ENCODE results near the gene LAMA2. TPM values are rescaled to one million over a fixed set of nuclear protein-coding genes. Genes with fewer than 3 reads are reported as not detected.

Gene LAMA2
- polyA plus RNA-seq, 1 donor from 2014 or later = 0.05 TPM

- H3K36me3 Mint-ChIP-seq = no peaks in the 10 kb centered on the region
- H3K4me1 Mint-ChIP-seq = no peaks in the 10 kb centered on the region
- no peak overlapping the region for H3K27ac Mint-ChIP-seq
- no peaks in the 10 kb centered on the region for H3K9me3 Mint-ChIP-seq
- H3K4me3 Mint-ChIP-seq = no peak overlapping the region
- peaks cover 5% of the 10 kb centered on the region for H3K27me3 Mint-ChIP-seq
Observed at GRCh38 chr6:129257196-129257595, 374.3 kb downstream of the LAMA2 start.

GRCh38 chr6:129262661-129263060, 379.7 kb downstream of the LAMA2 start:
- no peak overlapping the region for H3K27ac Mint-ChIP-seq
- H3K36me3 Mint-ChIP-seq = no peaks in the 10 kb centered on the region
- H3K27me3 Mint-ChIP-seq = no peaks in the 10 kb centered on the region
- no peaks in the 10 kb centered on the region for H3K4me1 Mint-ChIP-seq
- no peaks in the 10 kb centered on the region for H3K9me3 Mint-ChIP-seq
- no peak overlapping the region for H3K4me3 Mint-ChIP-seq

GRCh38 chr6:129263176-129263575, 380.2 kb downstream of the LAMA2 start:
- Mint-ChIP-seq H3K27me3 (no peaks in the 10 kb centered on the region), H3K36me3 (no peaks in the 10 kb centered on the region), H3K27ac (no peak overlapping the region)

GRCh38 chr6:129264480-129265045, 381.6 kb downstream of the LAMA2 start:
- no peaks in the 10 kb centered on the region for H3K4me1 Mint-ChIP-seq
- H3K4me3 Mint-ChIP-seq = no peak overlapping the region
- H3K9me3 Mint-ChIP-seq = no peaks in the 10 kb centered on the region
- no peaks in the 10 kb centered on the region for H3K27me3 Mint-ChIP-seq
- H3K36me3 Mint-ChIP-seq = no peaks in the 10 kb centered on the region
- H3K27ac Mint-ChIP-seq = no peak overlapping the region

More at GRCh38 chr6:129263176-129263575, 380.2 kb downstream of the LAMA2 start:
- H3K9me3 Mint-ChIP-seq = no peaks in the 10 kb centered on the region
- H3K4me3 Mint-ChIP-seq = no peak overlapping the region
- H3K4me1 Mint-ChIP-seq = no peaks in the 10 kb centered on the region

- Mint-ChIP-seq H3K36me3 (no peaks in the 10 kb centered on the region), H3K27me3 (no peaks in the 10 kb centered on the region), H3K4me3 (no peak overlapping the region), H3K27ac (no peak overlapping the region), H3K9me3 (no peaks in the 10 kb centered on the region), H3K4me1 (no peaks in the 10 kb centered on the region)
Observed at GRCh38 chr6:129267028-129267427, 384.1 kb downstream of the LAMA2 start.

GRCh38 chr6:129269076-129269475, 386.1 kb downstream of the LAMA2 start:
- H3K27ac Mint-ChIP-seq = no peak overlapping the region
- H3K27me3 Mint-ChIP-seq = no peaks in the 10 kb centered on the region
- no peak overlapping the region for H3K4me3 Mint-ChIP-seq
- no peaks in the 10 kb centered on the region for H3K9me3 Mint-ChIP-seq
- no peaks in the 10 kb centered on the region for H3K4me1 Mint-ChIP-seq
- H3K36me3 Mint-ChIP-seq = no peaks in the 10 kb centered on the region

GRCh38 chr6:129269891-129270290, 387.0 kb downstream of the LAMA2 start:
- no peak overlapping the region for H3K27ac Mint-ChIP-seq
- H3K27me3 Mint-ChIP-seq = no peaks in the 10 kb centered on the region
- H3K4me1 Mint-ChIP-seq = no peaks in the 10 kb centered on the region
- no peaks in the 10 kb centered on the region for H3K9me3 Mint-ChIP-seq
- H3K4me3 Mint-ChIP-seq = no peak overlapping the region
- H3K36me3 Mint-ChIP-seq = no peaks in the 10 kb centered on the region

GRCh38 chr6:129270450-129270849, 387.5 kb downstream of the LAMA2 start:
- H3K4me3 Mint-ChIP-seq = no peak overlapping the region
- no peaks in the 10 kb centered on the region for H3K4me1 Mint-ChIP-seq
- H3K27ac Mint-ChIP-seq = no peak overlapping the region
- H3K36me3 Mint-ChIP-seq = no peaks in the 10 kb centered on the region
- no peaks in the 10 kb centered on the region for H3K9me3 Mint-ChIP-seq
- no peaks in the 10 kb centered on the region for H3K27me3 Mint-ChIP-seq

- Mint-ChIP-seq H3K27ac (no peak overlapping the region), H3K27me3 (no peaks in the 10 kb centered on the region), H3K36me3 (no peaks in the 10 kb centered on the region), H3K4me3 (no peak overlapping the region), H3K4me1 (no peaks in the 10 kb centered on the region), H3K9me3 (no peaks in the 10 kb centered on the region)
Observed at GRCh38 chr6:129273161-129273560, 390.2 kb downstream of the LAMA2 start.

- Mint-ChIP-seq H3K4me1 (peaks cover 0 to 3% (median 0%) of the 10 kb centered on the region in 3 donors), H3K4me3 (no peak overlapping the region), H3K27me3 (peaks cover 10% of the 10 kb centered on the region), H3K27ac (no peak overlapping the region), H3K36me3 (no peaks in the 10 kb centered on the region), H3K9me3 (no peaks in the 10 kb centered on the region)
Observed at GRCh38 chr6:129276461-129276860, 393.5 kb downstream of the LAMA2 start.

- Mint-ChIP-seq H3K4me1 (peaks cover 0 to 3% (median 0%) of the 10 kb centered on the region in 3 donors), H3K36me3 (no peaks in the 10 kb centered on the region), H3K9me3 (no peaks in the 10 kb centered on the region), H3K4me3 (no peak overlapping the region), H3K27me3 (peaks cover 10% of the 10 kb centered on the region), H3K27ac (no peak overlapping the region)
Observed at GRCh38 chr6:129276986-129277385, 394.0 kb downstream of the LAMA2 start.

- Mint-ChIP-seq H3K36me3 (no peaks in the 10 kb centered on the region), H3K4me3 (no peak overlapping the region), H3K4me1 (peaks cover 0 to 3% (median 0%) of the 10 kb centered on the region in 3 donors), H3K27me3 (peaks cover 11% of the 10 kb centered on the region), H3K9me3 (no peaks in the 10 kb centered on the region), H3K27ac (peak overlapping the region in 1 of 3 donors; percentile 89)
Observed at GRCh38 chr6:129279343-129280292, 396.7 kb downstream of the LAMA2 start.

- no peaks in the 10 kb centered on the region for H3K9me3 Mint-ChIP-seq
- peaks cover 0 to 3% (median 0%) of the 10 kb centered on the region in 3 donors for H3K4me1 Mint-ChIP-seq
- no peak overlapping the region for H3K4me3 Mint-ChIP-seq
Observed at GRCh38 chr6:129280293-129280644, 397.3 kb downstream of the LAMA2 start.

GRCh38 chr6:129280749-129281148, 397.8 kb downstream of the LAMA2 start:
- Mint-ChIP-seq H3K4me3 (peak overlapping the region in 1 of 4 donors; percentile 41), H3K9me3 (no peaks in the 10 kb centered on the region), H3K4me1 (peaks cover 0 to 3% (median 0%) of the 10 kb centered on the region in 3 donors), H3K27ac (peak overlapping the region in 1 of 3 donors; percentile 71), H3K27me3 (peaks cover 11% of the 10 kb centered on the region), H3K36me3 (no peaks in the 10 kb centered on the region)

More at GRCh38 chr6:129280293-129280644, 397.3 kb downstream of the LAMA2 start:
- Mint-ChIP-seq H3K36me3 (no peaks in the 10 kb centered on the region), H3K27me3 (peaks cover 11% of the 10 kb centered on the region), H3K27ac (peak overlapping the region in 1 of 3 donors; percentile 89)

- peak overlapping the region in 1 of 3 donors; percentile 71 for H3K27ac Mint-ChIP-seq
- peaks cover 0 to 3% (median 0%) of the 10 kb centered on the region in 3 donors for H3K4me1 Mint-ChIP-seq
- peaks cover 11% of the 10 kb centered on the region for H3K27me3 Mint-ChIP-seq
- H3K36me3 Mint-ChIP-seq = no peaks in the 10 kb centered on the region
- no peak overlapping the region for H3K4me3 Mint-ChIP-seq
- H3K9me3 Mint-ChIP-seq = no peaks in the 10 kb centered on the region
Observed at GRCh38 chr6:129281168-129281796, 398.3 kb downstream of the LAMA2 start.
